OCI-LY7 (cell line): ENCODE results near the gene ACBD6. TPM values are rescaled to one million over a fixed set of nuclear protein-coding genes. Genes with fewer than 3 reads are reported as not detected.

Experiments
- BruUV-seq: library from RNA; stranded (reverse); fragments of 400-500 nt; replicated peaks from 2 replicates; lab custom pipeline; 2021; lab: Mats Ljungman, UMichigan
- CTCF ChIA-PET: fragments of 300-600 bp; sonication (Branson Sonifier 250); formaldehyde crosslinking; loops from one replicate; lab custom pipeline; 2022; ENCODE audit warnings: antibody characterized with exemption; ENCODE audit not compliant: unreplicated experiment; lab: Charles Lee
- POLR2A ChIA-PET: fragments of 300-600 bp; sonication (Branson Sonifier 250); formaldehyde crosslinking; loops from one replicate; lab custom pipeline; 2022; ENCODE audit warnings: antibody characterized with exemption; lab: Charles Lee
- DNase-seq: peaks from one replicate; pipeline ENCODE4 v3.0.0-alpha.2; 2015; ENCODE audit warnings: low spot score
- H2AFZ ChIP-seq: fragments of 200-600 bp; sonication (generic), shearing (Covaris generic); 2 replicates; pipeline ENCODE4 v1.6.1; 2014; ENCODE audit warnings: mild to moderate bottlenecking, antibody characterized with exemption, low read length, moderate library complexity
- H3K27ac ChIP-seq: fragments of 200-600 bp; sonication (generic); 2 replicates; pipeline ENCODE4 v1.5.1; 2014; ENCODE audit warnings: mixed run types, low read depth, mild to moderate bottlenecking, moderate library complexity, low read length, inconsistent platforms; ENCODE audit not compliant: poor library complexity, severe bottlenecking
- H3K36me3 ChIP-seq: fragments of 200-600 bp; sonication (generic); 2 replicates; pipeline ENCODE4 v1.6.1; 2014; ENCODE audit warnings: mild to moderate bottlenecking, antibody characterized with exemption, low read length, moderate library complexity, mixed read lengths; ENCODE audit not compliant: insufficient read depth
- H3K4me1 ChIP-seq: fragments of 200-600 bp; sonication (generic); 2 replicates; pipeline ENCODE4 v1.5.1; 2014; ENCODE audit warnings: mild to moderate bottlenecking, low read length; ENCODE audit not compliant: insufficient read depth, poor library complexity, severe bottlenecking
- H3K4me2 ChIP-seq: fragments of 200-600 bp; sonication (generic); 2 replicates; pipeline ENCODE4 v1.6.1; 2014; ENCODE audit warnings: mild to moderate bottlenecking, low read length
- H3K4me3 ChIP-seq: fragments of 200-600 bp; sonication (generic); 2 replicates; pipeline ENCODE4 v1.5.1; 2014; ENCODE audit warnings: mild to moderate bottlenecking, low read depth, low read length; ENCODE audit not compliant: poor library complexity, severe bottlenecking
- H3K79me2 ChIP-seq: fragments of 200-600 bp; sonication (generic); 2 replicates; pipeline ENCODE4 v1.6.1; 2016; ENCODE audit warnings: low read depth, mild to moderate bottlenecking, low read length, moderate library complexity, mixed read lengths; ENCODE audit not compliant: insufficient read depth
- H3K9me2 ChIP-seq: fragments of 200-600 bp; sonication (generic); 2 replicates; pipeline ENCODE4 v1.6.1; 2016; ENCODE audit warnings: mild to moderate bottlenecking, low read length, mixed read lengths; ENCODE audit not compliant: insufficient read depth
- H3K9me3 ChIP-seq: fragments of 200-600 bp; sonication (generic); 2 replicates; pipeline ENCODE4 v1.6.1; 2014; ENCODE audit warnings: mild to moderate bottlenecking, mixed run types, low read length, mixed read lengths
- H4K20me1 ChIP-seq: fragments of 200-600 bp; sonication (generic); 2 replicates; pipeline ENCODE4 v1.6.1; 2014; ENCODE audit warnings: mild to moderate bottlenecking, antibody characterized with exemption, low read length, moderate library complexity, mixed read lengths; ENCODE audit not compliant: insufficient read depth
- EZH2phosphoT487 ChIP-seq: fragments of 200-600 bp; sonication (generic); IDR thresholded peaks from 2 replicates; pipeline ENCODE4 v1.6.1; 2018; ENCODE audit warnings: low read depth, borderline replicate concordance, mild to moderate bottlenecking, mixed run types, antibody characterized with exemption, low read length, moderate library complexity, mixed read lengths
- intact Hi-C: fragments of 100-400 bp; cut with micrococcal nuclease; formaldehyde crosslinking; loops from one replicate; pipeline ENCODE4 v1.10.0; 2022; ENCODE audit not compliant: unreplicated experiment
- total RNA-seq, 2 experiments: library from RNA; depleted of rRNA in 1 of 2; stranded (reverse); fragments of >200 nt in 1 of 2; shearing (Covaris generic) in 1 of 2; gene quantifications; 2 replicates each; pipeline ENCODE4 v1.2.3, GENCODE V29; 2014 to 2022
- TF ChIP-seq, protein P1 (sequence below): fragments of 200-600 bp; sonication (generic); conservative IDR thresholded peaks from 2 replicates; pipeline ENCODE4 v1.5.1; 2014; ENCODE audit warnings: mild to moderate bottlenecking, antibody characterized with exemption, low read length, moderate library complexity, mixed read lengths

Gene ACBD6
- total RNA-seq, 2 experiments from 2014 or later = 61.2 to 78.4 TPM

DNA sequence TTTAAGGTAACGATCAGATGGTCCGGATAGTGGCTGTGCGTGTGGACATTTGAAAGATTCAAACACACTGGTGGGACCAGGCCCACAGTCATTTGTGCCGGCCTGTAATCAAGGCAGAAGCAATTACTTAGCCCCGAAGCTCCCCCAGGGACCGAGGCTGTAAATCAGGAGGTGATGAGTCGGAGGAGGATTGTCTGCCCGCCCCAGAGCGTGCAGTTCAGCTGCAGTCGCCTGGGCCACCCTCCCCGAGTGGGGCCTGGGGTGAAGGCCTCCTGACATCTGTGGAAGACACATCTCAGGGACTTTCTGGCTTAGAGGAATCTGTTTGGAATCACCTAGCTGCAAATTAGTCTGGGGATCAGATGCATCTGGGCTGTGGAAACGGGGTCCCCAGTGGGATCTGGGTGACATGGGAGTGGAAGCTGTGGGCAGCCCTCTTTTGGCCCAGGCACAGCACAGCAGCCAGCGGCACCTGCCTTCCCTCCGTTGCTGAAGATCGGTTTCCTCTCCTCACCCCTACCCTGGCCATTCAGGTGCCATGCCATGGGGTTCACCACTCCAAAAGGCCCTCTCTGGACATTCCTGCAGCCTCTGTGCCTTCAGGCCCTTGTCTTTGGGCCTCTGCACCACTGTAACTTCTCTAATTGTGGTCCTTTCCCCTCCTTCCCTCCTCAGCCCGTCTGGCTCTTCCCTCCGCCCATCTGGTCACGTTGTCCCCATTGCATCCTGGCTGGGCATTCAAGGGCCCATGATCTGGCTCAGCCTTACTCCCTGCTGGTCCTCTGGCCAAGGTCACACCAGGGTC, 246.6 kb downstream of the ACBD6 start:
- intact Hi-C loops = no loop called here
- Histone ChIP-seq H3K4me3 (no peak overlapping the region), H3K9me3 (no peaks in the 10 kb centered on the region), H3K4me2 (no peak overlapping the region), H3K9me2 (no peaks in the 10 kb centered on the region), H3K79me2 (no peaks in the 10 kb centered on the region), H3K36me3 (no peaks in the 10 kb centered on the region), H3K4me1 (no peaks in the 10 kb centered on the region), H3K27ac (no peak overlapping the region), H4K20me1 (no peaks in the 10 kb centered on the region), H2AFZ (no peak overlapping the region)
- no peak for DNase-seq
- no TSS peak for BruUV-seq
- TF ChIP-seq, protein P1, sequence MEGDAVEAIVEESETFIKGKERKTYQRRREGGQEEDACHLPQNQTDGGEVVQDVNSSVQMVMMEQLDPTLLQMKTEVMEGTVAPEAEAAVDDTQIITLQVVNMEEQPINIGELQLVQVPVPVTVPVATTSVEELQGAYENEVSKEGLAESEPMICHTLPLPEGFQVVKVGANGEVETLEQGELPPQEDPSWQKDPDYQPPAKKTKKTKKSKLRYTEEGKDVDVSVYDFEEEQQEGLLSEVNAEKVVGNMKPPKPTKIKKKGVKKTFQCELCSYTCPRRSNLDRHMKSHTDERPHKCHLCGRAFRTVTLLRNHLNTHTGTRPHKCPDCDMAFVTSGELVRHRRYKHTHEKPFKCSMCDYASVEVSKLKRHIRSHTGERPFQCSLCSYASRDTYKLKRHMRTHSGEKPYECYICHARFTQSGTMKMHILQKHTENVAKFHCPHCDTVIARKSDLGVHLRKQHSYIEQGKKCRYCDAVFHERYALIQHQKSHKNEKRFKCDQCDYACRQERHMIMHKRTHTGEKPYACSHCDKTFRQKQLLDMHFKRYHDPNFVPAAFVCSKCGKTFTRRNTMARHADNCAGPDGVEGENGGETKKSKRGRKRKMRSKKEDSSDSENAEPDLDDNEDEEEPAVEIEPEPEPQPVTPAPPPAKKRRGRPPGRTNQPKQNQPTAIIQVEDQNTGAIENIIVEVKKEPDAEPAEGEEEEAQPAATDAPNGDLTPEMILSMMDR = no peak
- no peak for TF ChIP-seq EZH2phosphoT487
- POLR2A ChIA-PET = no interaction called here
- CTCF ChIA-PET = no interaction called here

DNA sequence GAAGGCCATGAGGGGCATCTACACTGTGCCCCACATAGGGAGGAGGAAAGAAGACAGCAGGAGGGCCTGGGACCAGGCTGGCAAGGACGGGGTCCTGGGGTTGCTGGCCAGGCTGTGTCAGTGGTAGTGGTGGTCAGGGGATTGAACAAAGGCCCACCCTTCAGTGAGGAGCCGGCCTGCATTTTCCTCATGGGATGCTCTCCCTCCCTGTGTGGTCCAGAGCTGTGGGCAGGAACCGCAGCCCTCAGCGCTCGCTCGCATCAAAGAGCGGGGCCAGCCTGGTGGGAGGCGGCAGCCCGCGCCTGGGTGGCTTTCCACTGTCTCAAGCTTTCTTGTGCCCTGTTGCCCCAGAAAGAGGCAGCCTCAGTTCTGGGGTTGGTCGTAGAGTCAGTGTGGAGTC, 247.5 kb downstream of the ACBD6 start:
- H3K4me3 ChIP-seq = no peak overlapping the region
- no TSS peak for BruUV-seq
- no peaks in the 10 kb centered on the region for H3K36me3 ChIP-seq
- H3K4me2 ChIP-seq = no peak overlapping the region
- H3K79me2 ChIP-seq = no peaks in the 10 kb centered on the region
- no peaks in the 10 kb centered on the region for H3K9me2 ChIP-seq
- ChIA-PET CTCF (no interaction called here), POLR2A (no interaction called here)
- H3K9me3 ChIP-seq = no peaks in the 10 kb centered on the region
- no peak overlapping the region for H3K27ac ChIP-seq
- intact Hi-C loops = no loop called here
- no peaks in the 10 kb centered on the region for H3K4me1 ChIP-seq
- no peak overlapping the region for H2AFZ ChIP-seq
- H4K20me1 ChIP-seq = no peaks in the 10 kb centered on the region
- DNase-seq = no peak
- no peak for TF ChIP-seq EZH2phosphoT487
- TF ChIP-seq, protein P1 = no peak

- no TSS peak for BruUV-seq
- Histone ChIP-seq H3K4me1 (no peaks in the 10 kb centered on the region), H3K27ac (no peak overlapping the region), H3K36me3 (no peaks in the 10 kb centered on the region), H3K9me3 (no peaks in the 10 kb centered on the region), H3K79me2 (no peaks in the 10 kb centered on the region), H3K4me3 (no peak overlapping the region), H3K4me2 (no peak overlapping the region), H2AFZ (no peak overlapping the region), H3K9me2 (no peaks in the 10 kb centered on the region), H4K20me1 (no peaks in the 10 kb centered on the region)
- intact Hi-C loops = no loop called here
- no peak for TF ChIP-seq EZH2phosphoT487
- TF ChIP-seq, protein P1 = no peak
- CTCF ChIA-PET = no interaction called here
- no peak for DNase-seq
- POLR2A ChIA-PET = no interaction called here
Observed at GRCh38 chr1:180254496-180254819, 247.9 kb downstream of the ACBD6 start.
